DLD1 (cell line): ENCODE measurements around the gene ZBTB16.

Experiments used
- in situ Hi-C: cut with HindIII; loops from 2 replicates; pipeline ENCODE4 v1.10.0; 2017; ENCODE audit warnings: low sequenced_read_pairs

The ZBTB16 gene

DNA sequence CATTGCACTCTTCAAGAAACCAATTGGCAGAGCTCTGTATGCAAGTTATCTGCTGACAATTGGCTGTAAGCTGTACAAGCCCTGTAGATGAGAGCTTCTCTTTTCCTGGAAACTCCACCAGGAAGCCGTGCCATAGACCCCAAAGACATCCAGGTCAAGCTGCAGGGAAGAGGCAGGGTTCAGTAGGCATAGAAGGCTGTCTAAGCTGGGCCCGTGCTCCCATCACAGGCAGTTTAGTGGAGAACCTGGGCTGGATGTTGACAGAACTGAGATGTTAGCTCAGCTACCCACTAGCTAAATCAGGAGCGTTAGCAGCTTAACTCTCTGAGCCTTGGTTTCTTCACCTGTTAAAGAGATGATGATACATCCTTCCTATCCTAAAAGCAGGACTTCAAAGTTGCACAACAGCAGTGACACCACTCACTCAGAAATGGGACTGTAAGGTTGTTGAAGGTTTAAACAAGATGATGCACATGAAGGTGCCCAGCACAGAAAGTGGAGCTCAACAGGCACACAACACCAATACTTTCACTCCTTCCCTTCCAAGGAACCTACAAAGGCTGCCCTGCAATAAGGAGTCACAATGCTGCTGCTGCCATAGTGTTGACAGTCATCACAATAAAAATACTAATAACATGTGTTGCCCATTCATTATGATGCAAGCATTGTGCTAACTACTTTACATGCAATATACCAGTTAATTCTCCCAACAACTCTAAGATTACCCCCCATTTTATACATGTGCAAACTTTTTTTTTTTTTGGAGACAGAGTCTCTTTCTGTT, 115.4 kb downstream of the ZBTB16 start:
- in situ Hi-C loops, result no loop called here

DNA sequence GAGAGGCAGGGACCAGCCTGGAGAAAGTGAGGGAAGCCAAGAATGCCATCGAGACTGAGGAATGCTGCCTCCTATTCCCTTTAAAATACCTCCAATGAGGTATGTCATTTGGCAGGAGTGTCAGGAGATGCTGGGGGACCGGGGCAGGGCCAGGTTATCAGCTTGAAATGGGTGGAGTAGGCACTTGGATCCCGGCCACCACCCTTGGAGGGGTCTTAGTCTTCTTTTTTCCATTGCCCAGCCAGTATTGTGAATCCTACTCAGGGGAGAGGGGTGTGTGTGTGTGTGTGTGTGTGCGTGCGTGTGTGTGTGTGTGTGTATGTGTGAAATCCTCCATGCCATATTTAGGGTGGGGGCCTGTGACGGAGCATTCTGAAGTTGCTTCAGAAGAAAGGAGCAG, 116.2 kb downstream of the ZBTB16 start:
- in situ Hi-C loops, result no loop called here

DNA sequence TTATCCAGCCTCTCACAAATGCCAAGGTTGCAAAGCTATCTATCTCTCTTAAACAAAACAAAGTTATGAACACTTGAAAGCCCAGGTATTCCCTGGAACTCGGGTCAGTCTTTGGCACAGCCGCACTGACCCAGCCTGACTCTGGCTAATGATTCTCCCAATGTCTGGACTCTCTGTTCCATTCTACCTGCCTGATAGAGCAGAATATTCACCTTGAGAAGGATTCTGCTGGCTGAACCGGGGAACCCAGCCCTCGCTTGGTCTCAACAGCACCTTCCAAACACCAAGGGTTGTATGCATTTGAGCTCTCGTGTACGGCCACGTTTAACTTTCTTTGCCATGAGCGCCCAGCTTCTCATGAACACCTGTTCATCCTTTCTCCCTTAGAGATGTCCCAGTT, 116.8 kb downstream of the ZBTB16 start:
- in situ Hi-C loops, result no loop called here

DNA sequence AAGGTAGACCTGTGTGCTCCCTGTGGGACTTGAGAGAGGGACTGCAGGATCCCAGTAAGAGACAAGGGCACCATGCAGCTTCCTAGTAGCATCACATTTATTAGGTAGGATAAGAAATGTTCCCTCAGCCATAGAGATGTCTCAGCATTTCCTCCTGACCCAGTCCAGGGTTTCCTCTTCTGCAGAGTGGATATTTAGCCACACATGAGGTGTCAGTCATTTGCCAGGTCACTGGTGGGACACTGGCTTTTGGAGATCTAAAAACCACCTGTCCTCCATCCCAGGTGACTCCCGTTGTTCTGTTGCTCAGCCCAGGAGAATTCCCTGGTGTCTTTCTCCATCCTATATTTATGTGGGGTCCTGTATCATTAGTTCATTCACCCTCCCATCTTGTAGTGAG, 119.1 kb downstream of the ZBTB16 start:
- in situ Hi-C loops, result no loop called here

DNA sequence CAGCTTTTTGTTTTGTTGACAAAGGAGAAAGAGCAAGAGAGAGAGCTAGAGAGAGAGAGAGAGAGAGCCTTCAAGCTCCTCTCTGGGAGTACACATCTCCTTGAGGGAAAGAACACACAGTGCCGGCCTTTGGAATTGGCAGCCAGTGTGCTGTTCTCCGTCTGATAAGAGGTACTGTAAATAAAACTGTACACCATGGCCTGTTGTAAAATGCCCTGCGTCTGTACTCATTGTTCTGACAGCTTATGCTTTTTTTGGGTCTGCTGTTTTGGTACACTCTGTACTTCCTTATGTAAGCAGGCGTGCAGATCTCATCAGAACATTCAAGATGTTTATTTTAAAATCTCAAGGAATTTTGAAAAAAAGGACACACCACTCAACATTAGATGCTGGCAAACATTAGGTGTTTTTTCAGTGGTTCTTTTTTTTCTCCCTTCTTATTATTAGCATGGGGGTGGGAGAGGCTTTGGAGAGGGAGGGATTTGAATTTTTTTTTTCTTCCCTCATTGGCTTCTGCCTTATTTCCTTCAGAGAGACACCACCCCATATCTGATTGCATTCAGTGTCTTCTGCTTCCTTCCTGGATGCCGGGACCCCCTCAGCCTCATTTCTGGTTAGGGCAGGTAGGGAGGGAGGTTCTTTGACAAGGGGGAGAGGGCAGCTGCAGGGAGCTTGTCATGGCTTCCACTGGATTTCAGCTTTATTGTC, 119.9 kb downstream of the ZBTB16 start:
- in situ Hi-C loops, result no loop called here

DNA sequence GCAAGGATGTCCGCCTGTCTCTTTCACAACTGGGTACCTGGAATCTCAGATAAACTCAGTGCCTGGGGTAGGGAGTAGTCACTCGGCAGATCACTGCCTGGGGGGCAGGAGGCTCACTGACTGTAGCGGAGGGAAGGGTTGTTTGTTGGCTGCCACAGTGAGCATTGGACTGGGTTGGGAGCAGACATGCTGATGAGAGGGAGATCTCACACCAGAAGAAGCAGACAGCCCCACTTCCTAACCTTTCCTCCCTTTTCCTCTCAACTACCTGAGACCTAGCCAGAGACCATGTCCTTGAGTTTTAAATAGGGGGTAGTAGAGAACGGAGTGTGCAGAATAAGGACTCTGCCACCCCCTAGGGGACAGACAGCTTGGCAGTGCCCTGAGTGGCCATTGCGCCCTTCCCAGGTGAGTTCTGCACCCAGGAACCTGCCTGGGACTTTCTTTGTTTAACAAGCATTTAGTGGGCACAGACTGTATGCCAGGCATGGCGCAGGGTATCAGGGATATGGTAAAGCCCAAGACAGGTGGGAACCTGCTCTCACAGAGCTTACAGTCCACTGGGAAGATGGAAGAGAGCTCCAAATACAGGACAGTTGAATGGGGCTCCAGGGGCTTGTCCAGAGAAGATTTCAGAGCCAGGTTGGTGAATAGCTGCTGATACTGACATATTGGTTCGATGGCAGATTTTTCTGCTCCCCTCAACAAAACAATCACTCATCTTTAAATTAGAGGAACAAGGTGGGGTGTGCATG, 121.0 kb downstream of the ZBTB16 start:
- in situ Hi-C loops, result no loop called here

DNA sequence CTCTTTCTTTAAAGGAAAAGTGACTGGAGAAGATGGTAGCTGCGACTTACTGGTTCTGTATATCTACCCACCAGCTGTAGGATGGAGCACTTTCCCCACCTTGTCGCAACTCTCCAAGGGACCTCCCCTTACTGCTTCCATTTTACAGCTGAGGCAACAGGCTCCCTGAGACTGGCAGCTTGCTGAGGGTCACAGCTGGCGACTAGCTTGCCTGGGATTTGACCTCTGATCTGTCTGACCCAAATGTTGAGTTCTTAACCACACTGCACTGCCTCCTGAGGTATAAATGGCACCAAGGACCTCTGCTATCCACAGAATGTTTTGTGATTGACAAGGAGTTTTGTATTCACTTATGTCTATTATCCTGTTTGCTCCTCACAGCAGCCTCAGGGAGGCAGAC, 121.7 kb downstream of the ZBTB16 start:
- in situ Hi-C loops, result no loop called here

DNA sequence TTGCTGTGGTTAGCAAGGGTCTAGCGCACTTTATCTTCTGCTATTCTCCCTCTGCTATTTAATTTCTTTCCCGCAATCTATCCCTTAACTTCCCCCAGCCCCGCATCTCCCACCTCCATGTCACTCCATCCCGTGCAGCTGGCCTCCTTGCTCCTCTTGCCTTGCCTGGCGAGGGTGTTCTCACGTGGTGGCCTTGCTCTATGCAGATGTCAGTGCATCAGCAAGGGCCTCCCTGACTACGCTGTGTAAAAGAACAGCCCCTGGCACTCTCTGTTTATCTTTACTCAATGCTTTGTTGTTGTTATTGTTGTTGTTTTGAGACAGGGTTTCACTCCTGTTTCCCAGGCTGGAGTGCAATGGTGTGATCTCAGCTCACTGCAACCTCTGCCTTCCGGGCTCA, 122.2 kb downstream of the ZBTB16 start:
- in situ Hi-C loops, result no loop called here

DNA sequence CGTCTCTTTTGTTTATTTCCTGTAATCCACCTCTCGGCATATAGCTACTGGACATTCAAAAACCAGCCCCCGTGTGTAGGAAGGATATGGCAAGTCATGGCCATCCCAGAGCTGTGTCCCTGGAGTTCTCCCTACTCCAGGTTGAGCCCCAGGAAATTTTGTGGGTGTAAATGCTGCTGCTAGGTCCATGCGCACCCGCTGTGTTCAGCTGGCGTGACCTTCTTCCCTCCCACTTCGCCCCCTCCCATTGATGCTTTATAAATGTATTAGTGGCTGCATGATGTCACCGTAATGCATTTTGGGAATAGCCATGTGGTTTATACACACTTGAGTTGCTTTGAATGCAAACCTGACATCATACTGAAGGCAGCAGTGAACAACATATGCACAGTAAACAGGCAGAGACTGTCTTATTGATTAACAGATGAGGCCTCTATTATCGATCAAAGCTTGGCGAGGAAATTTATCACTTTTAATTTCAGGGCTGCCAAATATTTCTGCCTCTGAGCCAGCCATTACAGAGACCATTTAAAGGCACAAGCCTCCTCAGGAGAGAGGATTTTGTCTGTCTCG, 123.0 kb downstream of the ZBTB16 start:
- in situ Hi-C loops, result no loop called here

DNA sequence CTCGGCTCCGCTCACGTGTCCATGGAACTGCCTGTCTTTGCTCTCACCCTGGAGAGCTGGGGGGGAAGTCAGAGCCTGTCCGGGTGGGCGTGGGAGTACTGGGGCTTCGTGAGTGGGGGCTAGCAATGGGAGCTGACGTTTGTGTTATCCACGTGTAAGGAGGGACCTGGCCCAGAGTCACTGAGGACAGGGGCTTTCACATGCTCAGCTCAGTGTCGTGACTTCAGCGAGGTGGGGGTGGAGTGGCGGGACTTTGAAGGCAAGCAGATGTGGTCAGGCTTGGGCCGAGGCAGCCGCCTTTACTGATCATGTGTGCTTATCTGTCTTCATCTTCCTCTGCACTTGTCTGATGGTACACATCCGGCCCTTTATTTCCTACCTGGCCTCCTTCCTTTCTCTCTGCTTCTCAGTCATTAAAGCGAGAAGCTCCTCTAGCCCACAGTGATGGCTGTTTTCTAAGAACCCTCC, 123.6 kb downstream of the ZBTB16 start:
- in situ Hi-C loops, result no loop called here

DNA sequence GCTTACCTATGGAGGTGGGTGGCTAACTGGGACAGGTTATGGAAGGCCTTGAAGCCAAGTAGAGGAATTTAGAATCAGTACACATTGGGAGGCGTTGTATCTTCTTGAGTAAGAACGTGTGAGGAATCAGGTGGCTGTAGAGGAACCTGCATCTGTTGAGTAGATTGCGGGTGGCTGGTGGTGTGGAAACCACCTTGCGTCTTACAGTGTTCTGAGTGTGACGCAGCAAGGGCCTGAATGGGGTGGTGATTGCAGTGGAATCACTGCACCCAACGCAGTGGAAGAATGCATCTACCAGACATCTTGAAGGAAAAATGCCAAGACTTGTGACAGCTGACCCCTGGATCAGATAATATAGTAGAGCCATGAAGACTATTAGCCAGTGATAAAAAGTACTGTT, 125.9 kb downstream of the ZBTB16 start:
- in situ Hi-C loops, result no loop called here

DNA sequence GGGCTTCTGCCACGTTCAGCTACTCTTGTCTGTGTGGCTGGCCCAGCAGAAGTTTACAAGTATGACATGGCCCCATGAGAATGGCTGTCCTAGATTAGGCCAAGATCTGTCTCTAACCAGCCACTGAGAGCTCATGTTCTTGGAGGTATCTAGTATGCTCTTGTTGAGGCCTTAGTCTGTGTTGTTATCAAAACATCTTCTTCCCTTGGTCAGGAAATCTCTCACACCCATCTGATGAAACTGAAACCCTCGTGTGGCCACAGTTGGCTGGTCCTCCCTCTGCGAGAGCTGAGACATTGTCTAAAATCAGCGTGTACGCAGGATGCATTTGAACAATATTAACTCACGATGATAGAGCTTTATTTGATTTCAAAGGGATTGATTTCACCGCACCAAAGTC, 127.7 kb downstream of the ZBTB16 start:
- in situ Hi-C loops, result no loop called here

DNA sequence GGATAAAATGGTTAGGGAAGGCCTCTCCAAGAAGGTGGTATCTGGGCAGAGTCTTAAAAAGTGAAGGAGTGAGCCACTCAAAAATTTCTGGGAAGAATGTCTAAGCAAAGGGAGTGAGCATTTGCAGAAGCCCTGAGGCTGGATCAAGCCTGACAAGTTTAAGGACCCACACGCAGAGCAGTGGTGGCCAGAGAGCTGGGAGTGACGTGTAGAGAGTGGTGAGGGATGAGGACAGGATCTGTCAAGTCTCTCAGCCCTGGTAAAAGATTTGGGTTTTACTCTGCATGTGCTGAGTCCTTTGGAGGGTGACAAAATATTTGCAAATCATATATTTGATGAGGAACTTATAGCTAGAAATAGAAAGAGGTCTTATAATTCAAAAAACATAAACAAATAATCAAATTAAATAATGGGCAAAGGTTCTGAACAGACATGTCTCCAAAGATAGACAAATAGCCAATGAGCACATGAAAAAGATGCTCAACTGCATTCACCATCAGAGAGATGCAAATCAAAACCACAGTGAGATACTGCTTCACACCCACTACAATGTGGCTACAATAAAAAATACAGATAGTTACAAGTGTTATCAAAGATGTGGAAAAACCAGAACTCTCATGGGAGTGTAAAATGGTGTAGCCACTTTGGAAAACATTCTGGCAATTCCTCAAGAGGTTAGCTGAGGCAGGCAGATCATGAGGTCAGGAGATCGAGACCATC, 129.5 kb downstream of the ZBTB16 start:
- in situ Hi-C loops, result no loop called here

DNA sequence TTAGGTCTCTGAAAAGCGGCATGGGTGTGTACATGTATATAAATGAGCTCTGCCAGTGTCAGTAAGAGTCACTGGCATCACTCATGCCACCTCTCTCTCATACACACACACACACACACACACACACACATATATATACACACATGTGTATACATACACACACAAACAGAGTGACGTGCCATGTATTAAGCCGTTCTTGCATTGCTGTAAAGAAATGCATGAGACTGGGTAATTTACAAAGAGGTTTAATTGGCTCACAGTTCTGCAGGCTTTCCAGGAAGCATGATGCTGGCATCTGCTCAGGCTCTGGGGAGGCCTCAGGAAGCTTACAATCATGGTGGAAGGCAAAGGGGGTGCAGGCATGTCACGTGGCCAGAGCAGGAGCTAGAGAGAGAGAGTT, 131.1 kb downstream of the ZBTB16 start:
- in situ Hi-C loops, result no loop called here

DNA sequence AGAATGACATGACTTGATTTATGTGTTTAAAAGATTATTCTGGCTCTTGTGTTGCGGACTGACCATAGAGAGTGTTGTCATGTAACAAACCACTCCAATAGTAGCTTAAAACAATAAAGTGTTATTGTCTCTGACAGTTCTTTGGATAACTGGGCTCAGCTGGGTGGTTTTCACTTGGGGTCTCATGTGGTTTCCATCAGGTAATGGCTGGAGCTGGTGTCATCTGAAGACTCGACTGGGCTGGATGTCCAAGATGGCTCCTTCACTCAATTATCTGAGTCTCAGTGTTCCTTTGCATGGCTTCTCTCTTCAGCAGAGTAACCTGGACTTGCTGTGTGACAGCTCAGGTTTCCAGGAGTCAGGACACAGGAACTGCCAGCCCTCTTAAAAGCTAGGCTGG, 132.4 kb downstream of the ZBTB16 start:
- in situ Hi-C loops, result no loop called here

DNA sequence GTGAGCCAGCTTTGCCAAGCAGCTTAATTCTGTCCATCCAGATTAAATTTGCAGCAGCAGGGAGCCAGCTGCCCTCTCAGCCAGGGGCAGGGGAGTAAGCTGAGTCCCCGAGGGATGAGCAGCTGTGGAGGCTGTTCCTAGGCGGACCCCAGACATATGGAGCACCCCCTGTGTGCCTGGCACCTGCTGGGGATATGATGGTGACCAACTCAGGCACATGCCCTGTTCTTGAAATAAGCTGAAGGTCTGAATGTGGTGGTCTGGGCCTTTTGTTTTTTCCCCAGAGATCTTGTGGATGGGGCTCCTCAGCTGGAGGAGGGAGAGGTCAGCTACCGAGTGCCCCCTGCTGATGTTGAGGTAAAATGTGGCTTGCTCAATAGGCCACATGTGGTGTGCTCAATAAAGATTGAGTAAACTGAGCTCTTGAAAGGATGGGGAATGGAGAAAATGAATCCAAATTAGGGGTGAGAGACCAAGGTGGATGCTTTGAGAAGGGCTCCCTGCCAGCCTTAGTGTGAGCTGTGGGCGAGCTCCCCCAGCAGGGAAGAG, 133.4 kb downstream of the ZBTB16 start:
- in situ Hi-C loops, result no loop called here

DNA sequence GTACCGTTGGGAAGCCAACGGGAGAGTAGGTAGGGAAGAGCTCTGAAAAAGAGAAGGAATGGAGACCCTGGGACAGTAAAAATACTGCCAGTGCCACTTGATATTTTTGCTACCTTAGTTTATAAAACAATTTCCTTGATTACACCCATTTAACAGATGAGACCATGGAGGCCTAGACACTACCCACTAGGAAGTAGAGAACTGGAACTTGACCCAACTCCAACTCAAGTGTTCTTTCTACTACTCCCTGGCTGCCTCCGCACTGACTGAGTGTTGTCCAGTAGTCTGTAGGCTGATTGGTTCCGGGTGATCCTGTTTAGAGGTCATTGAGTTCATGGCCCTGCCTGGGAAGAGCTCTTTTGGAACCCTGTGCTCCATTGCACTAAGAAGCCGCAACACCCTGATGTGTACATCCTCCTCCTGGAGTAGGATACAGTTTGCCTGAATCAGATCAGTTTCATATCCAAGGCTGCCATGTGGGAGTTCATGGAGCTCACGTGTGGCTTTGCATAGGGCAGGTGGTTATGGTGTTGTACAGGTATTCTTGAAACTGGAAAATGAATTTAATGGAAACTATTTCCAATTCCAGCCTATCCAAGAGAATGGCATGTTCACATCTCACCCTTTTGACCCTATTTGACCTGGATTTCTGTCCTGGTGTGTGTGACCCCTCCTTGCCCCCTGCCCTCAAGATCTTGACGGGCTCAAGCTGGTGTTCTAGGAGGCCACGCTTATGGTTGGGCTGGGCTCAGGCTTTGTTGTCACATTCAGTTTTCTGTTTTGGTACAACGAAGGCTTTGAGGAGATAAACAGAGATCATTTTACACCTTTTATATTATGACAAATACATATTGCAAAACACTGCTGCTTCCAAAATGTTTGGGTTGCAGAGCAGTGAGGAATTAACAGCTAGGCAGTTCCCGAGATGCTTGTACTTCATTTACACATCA, 134.5 kb downstream of the ZBTB16 start:
- in situ Hi-C loops, result no loop called here

DNA sequence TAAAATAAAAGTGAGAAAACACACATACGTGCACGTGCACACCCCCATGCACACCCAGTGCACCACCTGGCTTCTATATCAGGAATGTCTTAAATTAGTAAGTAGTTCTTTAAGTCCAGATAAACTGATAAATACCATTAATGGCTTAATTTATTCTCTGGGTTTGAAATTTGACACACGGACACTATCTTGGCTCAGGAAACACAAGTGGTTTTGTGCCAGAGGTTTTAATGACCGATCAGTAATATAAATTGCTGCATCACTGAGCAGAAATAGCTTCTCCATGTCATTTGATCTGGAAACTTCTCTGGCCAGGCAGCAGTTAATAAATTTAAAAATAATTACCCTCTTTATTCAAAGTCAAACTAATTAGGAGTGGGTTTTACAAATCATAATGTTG, 135.2 kb downstream of the ZBTB16 start:
- in situ Hi-C loops, result no loop called here

DNA sequence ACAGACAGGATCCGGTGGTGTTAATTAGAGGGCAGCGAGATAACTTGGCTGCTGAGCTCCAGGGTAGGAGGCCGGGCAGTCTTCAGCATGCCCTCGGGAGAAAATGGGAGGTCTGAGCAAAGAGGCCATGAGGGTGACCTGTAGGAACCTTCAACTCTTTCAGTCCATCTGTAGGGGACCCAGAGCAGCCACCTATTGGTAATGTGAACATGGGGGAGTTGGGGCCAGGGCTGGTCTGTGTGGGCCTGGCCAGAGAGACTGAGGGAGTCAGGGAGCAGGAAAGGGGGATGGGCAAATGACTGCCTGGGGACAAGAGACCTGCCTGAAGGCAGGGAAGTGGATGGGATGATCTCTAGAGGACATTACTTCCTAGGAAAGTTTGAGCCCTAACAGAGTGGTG, 135.6 kb downstream of the ZBTB16 start:
- in situ Hi-C loops, result no loop called here
